Gastrocnemius medialis (tissue), 4 donors: ENCODE data around the gene HTT.

Experiments
- POLR2A ChIP-seq, 2 donors: fragments of 450-650 bp; IDR thresholded peaks; one replicate each; pipeline ENCODE4 v1.6.1; 2017; ENCODE audit warnings: antibody characterized with exemption in 2 of 2, mild to moderate bottlenecking in 2 of 2, moderate library complexity in 2 of 2
- TF ChIP-seq, protein P1 (sequence below), 5 experiments: fragments of 450-650 bp in 3 of 5; fragments of 200-600 bp in 2 of 5; sonication (generic) in 2 of 5; IDR thresholded peaks in 4 of 5; conservative IDR thresholded peaks in 1 of 5; 1 replicate in 4 of 5; 2 replicates in 1 of 5; pipeline ENCODE4 v1.5.1; 2016 to 2019; ENCODE audit warnings: antibody characterized with exemption in 5 of 5, mild to moderate bottlenecking in 3 of 5, moderate library complexity in 3 of 5

DNA sequence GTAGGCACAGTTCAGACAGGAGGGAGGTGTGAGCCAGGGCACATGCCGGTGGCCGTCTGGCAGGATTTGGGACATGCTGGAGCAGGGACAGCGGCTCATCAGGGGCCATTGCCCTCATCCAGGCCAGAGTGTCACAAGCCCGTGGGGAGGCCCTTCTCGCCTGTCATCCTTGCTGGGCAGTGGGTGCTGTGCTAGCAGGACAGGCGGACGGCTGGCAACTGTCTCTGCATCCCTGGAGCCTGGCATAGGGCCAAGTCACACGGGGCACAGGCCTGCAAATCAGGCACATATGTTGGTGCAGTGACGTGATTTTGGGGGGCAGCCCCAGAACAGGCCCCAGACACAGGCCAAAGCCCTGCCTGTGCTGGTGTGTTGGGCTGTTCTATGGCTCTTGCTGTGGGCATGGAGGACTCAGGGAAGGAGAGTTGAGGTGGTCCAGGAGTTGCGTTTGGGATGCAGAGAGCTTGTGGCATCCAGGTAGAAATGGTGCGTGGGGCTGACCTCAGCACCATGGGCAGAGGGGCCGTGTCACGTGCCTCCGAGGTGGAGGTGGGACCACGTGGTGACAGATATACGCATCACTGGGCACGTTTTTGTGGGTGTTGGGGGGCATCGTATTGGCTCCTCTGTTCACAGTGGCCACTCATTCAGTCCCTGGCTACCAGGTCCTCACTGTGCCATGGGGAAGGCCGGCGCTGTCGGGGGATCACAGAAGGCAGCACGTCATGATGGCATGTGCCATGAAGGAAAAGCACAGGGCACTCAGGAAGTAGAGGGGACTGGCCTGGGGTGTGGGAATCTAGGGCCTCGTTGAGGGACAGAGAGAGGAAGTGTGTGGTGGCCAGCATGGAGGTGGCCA lies 159.9 kb downstream of the HTT start:
- TF ChIP-seq, protein P1, sequence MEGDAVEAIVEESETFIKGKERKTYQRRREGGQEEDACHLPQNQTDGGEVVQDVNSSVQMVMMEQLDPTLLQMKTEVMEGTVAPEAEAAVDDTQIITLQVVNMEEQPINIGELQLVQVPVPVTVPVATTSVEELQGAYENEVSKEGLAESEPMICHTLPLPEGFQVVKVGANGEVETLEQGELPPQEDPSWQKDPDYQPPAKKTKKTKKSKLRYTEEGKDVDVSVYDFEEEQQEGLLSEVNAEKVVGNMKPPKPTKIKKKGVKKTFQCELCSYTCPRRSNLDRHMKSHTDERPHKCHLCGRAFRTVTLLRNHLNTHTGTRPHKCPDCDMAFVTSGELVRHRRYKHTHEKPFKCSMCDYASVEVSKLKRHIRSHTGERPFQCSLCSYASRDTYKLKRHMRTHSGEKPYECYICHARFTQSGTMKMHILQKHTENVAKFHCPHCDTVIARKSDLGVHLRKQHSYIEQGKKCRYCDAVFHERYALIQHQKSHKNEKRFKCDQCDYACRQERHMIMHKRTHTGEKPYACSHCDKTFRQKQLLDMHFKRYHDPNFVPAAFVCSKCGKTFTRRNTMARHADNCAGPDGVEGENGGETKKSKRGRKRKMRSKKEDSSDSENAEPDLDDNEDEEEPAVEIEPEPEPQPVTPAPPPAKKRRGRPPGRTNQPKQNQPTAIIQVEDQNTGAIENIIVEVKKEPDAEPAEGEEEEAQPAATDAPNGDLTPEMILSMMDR (IDR thresholded peaks at IDR 0.05 in 4 of 5, conservative IDR thresholded peaks at IDR 0.05 in 1 of 5): no peak
- no peak for TF ChIP-seq POLR2A (IDR thresholded peaks at IDR 0.05)
